Osteocyte (in vitro differentiated cells): ENCODE data around the gene KCNAB2. TPM values are rescaled to one million over a fixed set of nuclear protein-coding genes. Genes with fewer than 3 reads are reported as not detected.

Experiments used
- DNase-seq: peaks from one replicate; pipeline ENCODE4 v3.0.0; 2021; ENCODE audit warnings: mixed read lengths; ENCODE audit not compliant: unreplicated experiment; ENCODE audit errors: extremely low spot score
- H3K27ac Mint-ChIP-seq: one replicate; pipeline ENCODE4 v1.8.0; 2021; ENCODE audit warnings: mild to moderate bottlenecking, mixed read lengths; ENCODE audit not compliant: unreplicated experiment
- H3K27me3 Mint-ChIP-seq: one replicate; pipeline ENCODE4 v1.8.0; 2021; ENCODE audit warnings: mixed read lengths; ENCODE audit not compliant: unreplicated experiment
- H3K36me3 Mint-ChIP-seq: one replicate; pipeline ENCODE4 v1.8.0; 2021; ENCODE audit warnings: mixed read lengths; ENCODE audit not compliant: unreplicated experiment
- H3K4me1 Mint-ChIP-seq: one replicate; pipeline ENCODE4 v1.8.0; 2021; ENCODE audit warnings: mixed read lengths; ENCODE audit not compliant: unreplicated experiment
- H3K4me3 Mint-ChIP-seq: one replicate; pipeline ENCODE4 v1.8.0; 2021; ENCODE audit warnings: mild to moderate bottlenecking, moderate library complexity, mixed read lengths; ENCODE audit not compliant: unreplicated experiment
- H3K9me3 Mint-ChIP-seq: one replicate; pipeline ENCODE4 v1.8.0; 2021; ENCODE audit warnings: mixed read lengths; ENCODE audit not compliant: unreplicated experiment
- total RNA-seq: library from RNA; stranded (reverse); gene quantifications from 2 replicates; pipeline ENCODE4 v1.2.1, GENCODE V29; 2021
- TF ChIP-seq, protein P1 (sequence below): fragments of 200-600 bp; sonication (generic); IDR thresholded peaks from 2 replicates; pipeline ENCODE4 v1.5.0; 2021; ENCODE audit warnings: antibody characterized with exemption, mild to moderate bottlenecking, moderate library complexity

Gene KCNAB2
- total RNA-seq, 1 donor from 2014 or later = 9.3 TPM

GRCh38 chr1:6065093-6065858 is 19.6 kb downstream of the KCNAB2 start:
- H3K27me3 Mint-ChIP-seq = no peaks in the 10 kb centered on the region
- no peak overlapping the region for H3K4me3 Mint-ChIP-seq
- H3K9me3 Mint-ChIP-seq = no peaks in the 10 kb centered on the region
- no peak for DNase-seq
- no peak overlapping the region for H3K27ac Mint-ChIP-seq
- H3K4me1 Mint-ChIP-seq = no peaks in the 10 kb centered on the region
- TF ChIP-seq, protein P1, sequence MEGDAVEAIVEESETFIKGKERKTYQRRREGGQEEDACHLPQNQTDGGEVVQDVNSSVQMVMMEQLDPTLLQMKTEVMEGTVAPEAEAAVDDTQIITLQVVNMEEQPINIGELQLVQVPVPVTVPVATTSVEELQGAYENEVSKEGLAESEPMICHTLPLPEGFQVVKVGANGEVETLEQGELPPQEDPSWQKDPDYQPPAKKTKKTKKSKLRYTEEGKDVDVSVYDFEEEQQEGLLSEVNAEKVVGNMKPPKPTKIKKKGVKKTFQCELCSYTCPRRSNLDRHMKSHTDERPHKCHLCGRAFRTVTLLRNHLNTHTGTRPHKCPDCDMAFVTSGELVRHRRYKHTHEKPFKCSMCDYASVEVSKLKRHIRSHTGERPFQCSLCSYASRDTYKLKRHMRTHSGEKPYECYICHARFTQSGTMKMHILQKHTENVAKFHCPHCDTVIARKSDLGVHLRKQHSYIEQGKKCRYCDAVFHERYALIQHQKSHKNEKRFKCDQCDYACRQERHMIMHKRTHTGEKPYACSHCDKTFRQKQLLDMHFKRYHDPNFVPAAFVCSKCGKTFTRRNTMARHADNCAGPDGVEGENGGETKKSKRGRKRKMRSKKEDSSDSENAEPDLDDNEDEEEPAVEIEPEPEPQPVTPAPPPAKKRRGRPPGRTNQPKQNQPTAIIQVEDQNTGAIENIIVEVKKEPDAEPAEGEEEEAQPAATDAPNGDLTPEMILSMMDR = no peak
- no peaks in the 10 kb centered on the region for H3K36me3 Mint-ChIP-seq

DNA sequence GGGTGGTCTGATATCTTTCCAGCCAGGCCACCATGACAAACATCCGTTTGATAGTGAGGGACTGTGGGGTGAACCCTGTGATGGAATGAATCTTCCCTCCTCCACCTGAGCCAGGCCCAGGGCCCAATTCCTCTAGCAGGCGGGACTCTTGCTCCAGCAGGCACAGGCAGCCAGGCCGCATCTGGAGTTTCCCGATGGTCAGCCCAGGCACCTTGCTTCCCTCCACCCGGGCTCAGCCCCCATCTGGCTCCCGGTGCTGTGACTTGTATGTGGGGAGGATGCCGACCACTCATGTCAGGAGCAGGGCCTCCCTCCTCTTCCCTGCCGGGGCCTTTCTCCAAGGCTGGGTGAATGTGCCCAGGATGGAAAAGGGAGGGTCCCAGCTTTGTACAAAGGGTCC is 21.0 kb downstream of the KCNAB2 start:
- TF ChIP-seq, protein P1 = no peak
- Mint-ChIP-seq H3K4me1 (no peaks in the 10 kb centered on the region), H3K27me3 (no peaks in the 10 kb centered on the region), H3K4me3 (no peak overlapping the region), H3K9me3 (no peaks in the 10 kb centered on the region), H3K27ac (no peak overlapping the region), H3K36me3 (no peaks in the 10 kb centered on the region)
- no peak for DNase-seq

DNA sequence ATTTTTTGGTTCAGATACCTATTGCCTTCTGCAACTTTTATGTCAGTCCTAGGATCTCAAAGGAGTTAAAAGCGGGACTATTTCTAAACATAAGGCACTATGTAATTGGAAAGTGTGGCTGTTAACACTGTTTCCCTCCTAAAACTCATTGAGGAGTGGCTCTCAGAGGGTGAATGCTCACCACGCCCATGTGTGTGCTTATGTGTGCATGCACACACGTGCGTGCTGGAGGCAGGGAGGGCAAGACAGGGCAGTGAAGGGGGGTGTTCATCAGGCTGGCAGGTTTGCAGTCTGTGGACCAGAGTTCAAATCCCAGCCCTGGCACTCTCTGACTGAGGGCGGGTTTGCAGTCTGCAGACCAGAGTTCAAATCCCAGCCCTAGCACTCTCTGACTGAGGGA is 22.4 kb downstream of the KCNAB2 start:
- H3K27me3 Mint-ChIP-seq = no peaks in the 10 kb centered on the region
- DNase-seq = no peak
- H3K9me3 Mint-ChIP-seq = no peaks in the 10 kb centered on the region
- no peaks in the 10 kb centered on the region for H3K36me3 Mint-ChIP-seq
- no peaks in the 10 kb centered on the region for H3K4me1 Mint-ChIP-seq
- no peak overlapping the region for H3K4me3 Mint-ChIP-seq
- H3K27ac Mint-ChIP-seq = no peak overlapping the region
- TF ChIP-seq, protein P1 = no peak

- no peak overlapping the region for H3K4me3 Mint-ChIP-seq
- H3K4me1 Mint-ChIP-seq = no peaks in the 10 kb centered on the region
- no peaks in the 10 kb centered on the region for H3K27me3 Mint-ChIP-seq
- H3K27ac Mint-ChIP-seq = no peak overlapping the region
- DNase-seq = no peak
- H3K36me3 Mint-ChIP-seq = no peaks in the 10 kb centered on the region
- TF ChIP-seq, protein P1 = no peak
- H3K9me3 Mint-ChIP-seq = no peaks in the 10 kb centered on the region
Observed at GRCh38 chr1:6068932-6069331, 23.2 kb downstream of the KCNAB2 start.

- TF ChIP-seq, protein P1 = no peak
- no peak for DNase-seq
- no peaks in the 10 kb centered on the region for H3K27me3 Mint-ChIP-seq
- H3K4me1 Mint-ChIP-seq = no peaks in the 10 kb centered on the region
- H3K9me3 Mint-ChIP-seq = no peaks in the 10 kb centered on the region
- no peak overlapping the region for H3K27ac Mint-ChIP-seq
- H3K4me3 Mint-ChIP-seq = no peak overlapping the region
- no peaks in the 10 kb centered on the region for H3K36me3 Mint-ChIP-seq
Observed at GRCh38 chr1:6069573-6069972, 23.9 kb downstream of the KCNAB2 start.
